Kidney capillary endothelial cell (primary cell): ENCODE data around the gene LMO1.

Experiments used
- DNase-seq: peaks from one replicate; pipeline ENCODE4 v3.0.0-alpha.2; 2018; ENCODE audit warnings: low spot score

Gene LMO1

GRCh38 chr11:8288166-8288772 is 24.6 kb upstream of the LMO1 start:
- DNase-seq, result no peak

DNA sequence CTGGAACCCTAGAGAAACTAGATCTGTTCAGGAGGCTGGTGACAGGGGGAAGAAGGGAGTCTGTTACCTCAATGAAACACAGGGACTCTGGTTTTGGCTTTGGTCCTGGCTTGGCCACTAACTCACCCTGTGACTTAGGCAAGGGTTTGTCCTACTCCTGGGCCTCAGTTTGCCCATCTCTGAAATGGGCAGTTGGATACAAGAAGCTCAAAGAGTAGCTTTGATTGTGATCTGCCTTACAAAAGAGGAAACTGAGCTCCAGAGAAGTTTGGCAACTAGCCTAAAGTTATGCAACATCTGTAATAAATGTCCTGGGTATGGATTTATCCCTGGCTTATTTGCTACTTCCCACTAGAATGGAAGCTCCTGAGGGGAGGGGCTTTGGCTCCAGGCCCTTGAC is 24.0 kb upstream of the LMO1 start:
- no peak for DNase-seq

GRCh38 chr11:8287297-8287696 is 23.6 kb upstream of the LMO1 start:
- no peak for DNase-seq

- DNase-seq, result no peak
These were observed 23.2 kb upstream of the LMO1 start for GRCh38 chr11:8286886-8287285.

GRCh38 chr11:8285796-8286195 is 22.1 kb upstream of the LMO1 start:
- no peak for DNase-seq

- no peak for DNase-seq
These were observed 21.6 kb upstream of the LMO1 start for GRCh38 chr11:8285228-8285627.

DNA sequence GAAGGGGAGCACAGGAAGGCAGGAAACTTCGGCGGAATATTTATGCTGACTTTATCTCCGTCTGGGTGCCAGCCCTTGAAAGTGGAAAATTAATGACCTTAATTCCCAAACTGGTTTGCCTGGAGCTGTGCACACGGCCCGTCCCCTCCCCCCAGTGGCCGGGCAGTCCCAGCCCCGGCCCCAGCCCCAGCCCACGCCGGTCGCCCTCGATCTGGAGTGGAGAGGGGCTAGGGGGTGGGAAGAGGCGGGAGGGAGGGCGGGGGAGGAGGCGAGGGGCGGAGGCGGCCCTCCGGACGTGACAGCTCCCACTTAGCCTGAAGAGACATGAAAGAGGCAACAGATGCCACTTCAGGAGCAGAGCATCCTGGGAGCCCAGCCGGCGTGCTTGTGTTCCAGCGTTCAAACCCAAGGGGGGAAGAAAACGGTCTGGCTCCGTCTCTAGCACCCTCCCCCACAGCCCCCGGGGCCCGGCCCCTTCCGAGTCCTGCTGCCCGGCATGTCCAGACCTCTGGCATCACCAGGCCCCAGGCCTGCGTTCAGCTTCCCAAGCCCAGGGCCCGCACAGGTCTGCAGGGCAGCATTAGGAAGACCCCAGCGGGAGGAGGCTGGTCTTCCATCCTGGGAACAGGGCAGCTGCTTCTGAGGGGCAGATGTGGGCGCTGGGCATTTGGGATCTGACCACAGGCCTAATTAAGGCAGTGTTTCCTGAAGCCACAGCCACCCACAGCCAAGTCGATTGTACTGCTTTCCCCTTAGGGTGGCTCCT is 20.0 kb upstream of the LMO1 start:
- no peak for DNase-seq

DNA sequence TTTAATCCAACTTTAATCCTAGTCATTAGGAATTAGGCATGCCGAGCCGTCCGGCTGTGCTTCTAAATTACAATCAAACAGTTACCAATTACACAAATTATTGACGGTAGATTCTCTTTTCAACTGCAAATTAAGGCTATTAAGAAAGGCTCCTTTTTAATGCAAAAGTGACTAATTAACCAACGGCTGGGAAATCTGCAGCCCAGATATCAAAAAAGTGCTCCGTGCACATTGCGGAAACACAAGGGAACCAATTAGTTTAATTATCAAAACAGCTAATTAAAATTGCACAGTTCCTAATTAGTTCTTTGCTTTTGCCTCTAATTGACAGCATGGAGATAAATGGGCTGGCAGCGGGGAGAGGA is 19.4 kb upstream of the LMO1 start:
- no peak for DNase-seq

- DNase-seq, result no peak
These were observed 19.0 kb upstream of the LMO1 start for GRCh38 chr11:8282631-8283030.

DNA sequence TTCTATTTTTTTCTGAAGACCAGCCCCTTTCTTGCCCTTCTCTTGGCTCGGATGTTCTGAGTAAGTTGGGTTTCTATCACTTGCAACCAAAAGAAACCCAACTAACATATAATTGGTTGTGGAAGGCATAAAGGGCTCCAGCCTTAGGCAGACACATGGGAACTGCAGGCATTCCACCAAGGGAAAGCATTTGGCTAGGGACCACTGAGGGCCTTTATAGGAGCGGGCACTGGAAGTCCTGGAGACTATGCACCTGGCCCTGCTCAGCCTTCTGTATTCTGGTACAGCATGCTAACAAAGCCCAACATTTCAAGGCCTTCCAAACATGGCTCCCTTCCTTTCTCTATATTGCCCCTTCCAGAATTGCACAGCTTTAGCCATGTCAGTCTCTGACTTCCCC is 17.6 kb upstream of the LMO1 start:
- no peak for DNase-seq

DNA sequence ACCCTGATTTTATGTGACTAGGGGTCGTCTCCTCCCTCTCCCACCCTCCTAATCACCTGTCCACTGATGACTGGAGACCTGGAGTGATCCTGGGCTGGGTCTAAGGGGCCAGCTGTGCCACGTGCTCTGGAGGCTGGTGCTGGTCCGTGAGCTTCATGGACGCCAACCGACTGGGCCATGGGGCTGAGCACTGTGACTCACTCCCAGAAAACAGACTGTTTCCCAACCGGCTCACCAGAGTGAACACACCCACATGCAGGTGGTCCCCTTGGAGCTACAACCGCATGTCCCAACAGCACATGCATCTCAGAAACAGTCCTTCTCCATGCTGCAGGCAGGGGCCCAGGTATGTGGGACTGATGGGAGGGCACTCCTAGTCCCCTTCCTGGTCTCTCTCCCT is 14.0 kb upstream of the LMO1 start:
- no peak for DNase-seq

DNA sequence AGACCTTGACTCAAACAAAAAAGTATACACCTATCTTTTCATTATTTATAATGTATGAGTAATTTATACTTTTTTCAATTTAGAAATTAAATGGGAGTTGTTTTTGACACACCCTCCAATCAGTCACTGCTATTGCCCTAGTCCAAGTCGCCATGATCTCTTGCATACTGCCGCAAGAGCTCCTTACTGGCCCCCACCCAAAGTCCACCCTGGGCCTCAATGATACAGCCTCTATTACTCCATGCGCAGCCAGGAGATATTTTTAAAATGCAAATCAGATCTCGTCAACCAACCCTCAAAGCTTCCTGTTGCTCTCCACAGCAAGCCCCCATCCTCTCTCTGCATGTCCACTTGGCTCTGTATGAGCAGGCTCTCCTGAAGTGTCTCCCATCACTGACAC is 12.8 kb upstream of the LMO1 start:
- DNase-seq, result no peak

DNA sequence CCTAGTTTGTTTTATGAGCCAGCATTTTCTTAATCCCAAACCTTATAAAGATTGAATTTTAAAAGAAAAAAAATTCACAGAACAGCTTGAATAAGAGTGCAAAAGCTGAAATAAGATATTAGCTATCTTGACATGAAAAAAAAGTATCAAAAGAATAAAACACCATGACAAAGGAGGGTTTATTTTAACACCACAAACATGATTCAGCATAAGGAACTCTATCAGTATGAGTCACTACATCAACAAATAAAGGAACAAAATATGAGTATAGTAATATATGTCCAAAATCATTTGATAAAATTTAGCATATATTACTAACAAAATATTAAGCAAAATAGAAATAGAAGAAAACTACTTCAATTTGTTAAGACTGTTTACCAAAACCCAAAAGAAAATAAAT is 9.6 kb upstream of the LMO1 start:
- no peak for DNase-seq

- DNase-seq, result no peak
These were observed 7.6 kb upstream of the LMO1 start for GRCh38 chr11:8271106-8271886.

DNA sequence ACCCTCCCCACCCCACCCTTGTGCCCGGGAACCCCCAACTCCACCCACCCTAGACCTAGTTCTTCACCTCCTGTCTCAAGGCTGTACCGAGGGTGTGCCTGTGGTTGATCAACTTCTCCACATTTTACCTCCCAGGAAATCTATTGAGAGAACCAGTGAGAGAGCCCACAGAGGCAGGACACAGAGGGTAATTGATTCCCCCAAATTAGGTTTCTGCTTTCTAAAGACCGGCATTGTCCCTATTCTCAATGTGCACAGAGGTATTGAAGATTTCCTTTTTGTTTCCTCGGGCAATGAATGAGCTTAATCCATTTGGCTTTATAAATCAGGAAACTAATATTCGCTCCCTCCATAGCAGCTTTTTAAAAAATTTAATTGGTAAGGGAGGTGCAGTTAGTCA is 6.0 kb upstream of the LMO1 start:
- DNase-seq, result no peak

DNA sequence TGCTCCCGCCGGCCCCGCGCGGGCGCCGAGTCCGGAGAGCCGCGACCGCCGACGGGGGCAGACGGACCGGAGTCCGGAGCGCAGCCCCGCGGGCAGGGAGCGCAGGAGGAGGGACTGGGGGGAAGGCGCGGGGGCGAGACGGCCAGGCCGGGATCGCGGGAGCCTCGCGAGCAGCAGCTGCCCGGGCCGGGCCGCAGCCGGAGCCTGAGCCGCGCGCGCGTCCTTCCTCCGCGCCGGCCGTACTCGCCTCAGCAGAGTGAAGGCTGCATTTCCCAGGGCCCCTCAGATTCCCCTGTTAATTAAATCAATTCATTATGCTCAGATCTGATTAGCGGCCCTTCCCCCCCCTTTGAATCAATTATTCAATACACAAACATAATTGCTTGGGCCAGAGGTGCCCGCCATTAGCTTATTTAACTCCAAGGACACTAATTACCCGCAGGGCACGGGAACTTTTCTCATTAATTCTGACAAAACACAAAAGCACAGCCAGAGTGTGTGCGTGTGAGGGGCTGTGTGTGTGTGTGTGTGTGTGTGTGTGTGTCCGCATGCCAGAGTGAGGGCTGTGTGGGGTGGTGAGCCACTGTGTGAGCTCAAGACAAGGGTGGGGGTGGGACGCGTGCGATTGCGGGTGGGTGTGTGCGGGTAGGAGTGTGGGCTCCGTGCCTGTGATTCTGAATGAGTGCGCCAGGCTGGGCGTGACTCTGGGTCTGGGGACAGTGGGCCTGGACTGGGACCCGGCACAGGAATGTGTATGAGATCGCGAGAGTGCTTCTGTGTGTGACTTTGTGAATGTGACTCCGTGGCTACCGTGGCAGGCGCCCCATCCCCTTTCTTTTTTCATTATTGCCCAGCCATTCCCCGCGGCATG is 5.1 kb upstream of the LMO1 start:
- no peak for DNase-seq

DNA sequence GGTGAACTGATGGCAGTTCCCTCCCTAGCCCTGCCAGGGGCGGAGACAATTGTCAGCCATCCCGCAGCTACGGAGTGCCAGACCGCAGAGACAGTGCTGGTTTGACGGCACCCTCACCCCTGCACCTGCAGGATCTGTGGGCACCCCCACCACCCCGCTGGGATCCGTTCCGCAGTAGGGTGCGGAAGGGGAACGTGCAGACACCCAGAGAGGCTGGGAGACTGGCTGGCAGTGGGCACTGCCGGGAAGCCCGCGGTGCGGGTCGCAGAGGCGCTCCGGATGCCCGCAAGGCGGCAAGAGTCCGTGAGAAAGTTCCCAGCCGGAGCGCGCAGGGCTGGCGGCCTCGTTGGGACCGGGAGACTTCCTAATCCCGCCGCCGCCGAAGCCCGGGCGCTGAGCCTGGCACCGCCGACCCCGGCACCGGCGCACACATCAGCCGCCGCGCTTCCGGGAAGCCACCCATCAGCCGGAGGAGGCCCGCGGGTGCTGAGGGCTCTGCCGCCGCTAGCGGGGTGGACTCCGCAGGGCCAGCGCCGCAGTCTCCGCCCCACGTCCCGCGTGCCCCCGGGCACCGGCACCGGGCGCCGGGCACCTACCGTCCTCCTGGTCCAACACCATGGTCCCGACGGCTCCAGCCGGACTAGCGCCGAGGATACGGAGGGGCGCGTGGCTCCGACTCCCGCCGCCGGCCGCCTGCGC is 4.3 kb upstream of the LMO1 start:
- DNase-seq, result no peak

GRCh38 chr11:8267280-8267679 is 3.6 kb upstream of the LMO1 start:
- no peak for DNase-seq

DNA sequence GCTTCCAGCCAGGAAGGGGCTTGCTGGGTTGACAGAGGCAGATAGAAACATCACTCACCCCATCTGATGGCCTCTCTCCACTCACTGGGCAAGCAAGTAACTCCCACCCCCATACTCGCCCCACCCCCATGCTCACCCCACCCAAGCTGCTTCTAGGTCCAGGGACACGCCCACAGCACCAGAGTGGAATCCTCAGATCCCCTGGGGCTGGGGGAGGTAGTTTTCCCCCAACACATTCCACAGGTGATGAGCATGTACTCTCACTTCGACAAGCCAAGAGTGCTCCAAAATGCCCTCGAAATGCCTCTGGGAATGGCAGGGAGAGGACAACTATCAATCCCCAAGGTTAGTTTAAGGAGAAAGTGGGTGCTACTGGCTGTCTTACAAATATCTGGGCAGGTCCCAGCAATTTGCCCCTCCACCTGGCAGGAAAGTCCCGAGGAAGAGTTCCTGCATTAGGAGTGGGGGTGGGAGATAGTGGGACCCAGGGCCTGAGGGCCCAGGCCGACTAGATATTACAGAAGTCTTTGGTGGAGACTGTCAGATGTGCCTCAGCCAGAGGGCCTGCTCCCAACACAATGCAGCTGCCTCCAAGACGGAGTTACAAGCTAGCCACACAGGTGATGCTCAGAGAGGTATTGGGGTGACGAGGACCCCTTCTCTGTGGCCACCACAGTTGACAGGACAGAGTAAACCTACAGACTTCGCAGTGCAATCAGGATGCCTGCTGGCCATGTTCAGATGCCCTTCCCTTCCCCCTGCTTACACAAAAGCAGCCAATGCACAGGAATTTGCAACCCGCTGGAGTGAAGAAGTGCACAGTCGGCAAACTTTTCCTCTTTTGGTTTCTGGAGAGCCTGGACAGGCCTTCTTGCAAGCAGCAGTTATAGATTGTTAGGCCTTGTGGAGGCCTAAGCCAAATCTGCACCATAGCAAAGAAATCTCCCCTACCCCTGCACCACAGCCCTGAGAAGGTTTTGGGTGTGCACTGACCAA is 2.9 kb upstream of the LMO1 start:
- DNase-seq, result no peak

DNA sequence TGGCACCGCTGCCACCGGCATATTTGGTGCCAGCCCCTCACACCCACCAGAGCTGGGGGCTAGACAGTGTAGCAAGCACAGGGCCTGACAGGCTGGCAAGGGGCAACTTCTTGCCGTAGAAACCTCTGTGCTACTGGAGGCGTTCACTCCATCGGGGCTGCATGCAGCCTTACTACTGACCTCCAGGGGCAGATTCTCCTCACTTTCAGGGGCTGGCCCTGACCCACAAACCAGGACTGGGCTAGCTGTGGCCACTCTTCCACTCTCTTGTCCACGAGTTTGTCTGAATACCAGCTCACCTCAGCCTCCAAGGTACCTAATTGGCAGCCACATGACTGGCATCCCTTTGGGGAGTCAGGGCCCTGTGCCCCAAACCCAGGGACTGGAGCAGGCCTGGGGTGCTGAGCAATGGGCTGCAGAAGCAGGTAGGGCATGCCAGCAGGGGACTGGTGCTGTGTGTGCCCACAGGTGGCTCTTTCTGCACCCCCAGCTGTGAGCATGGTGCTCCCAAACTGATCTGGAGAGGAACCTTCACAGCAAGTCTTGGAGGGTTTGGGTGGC is 2.1 kb upstream of the LMO1 start:
- no peak for DNase-seq
